Stimulated activated CD4-positive, alpha-beta T cell treated with anti-CD3 and anti-CD28 coated beads, Interleukin-2, amount 100 ng/mL, for 24 hours (primary cell): ENCODE measurements around the gene HIVEP1.

Experiments
- DNase-seq, 2 donors: peaks; one replicate each; pipeline ENCODE4 v3.0.0-alpha.2; 2020

Gene HIVEP1

GRCh38 chr6:12012038-12012557 is at the start of gene HIVEP1:
Gene HIVEP1 (plus strand): TSS chr6:12012312. CDS start chr6:12015629, 3,317 bp downstream.
- DNase-seq: peak in 1 of 2 donors; percentile 29

- DNase-seq: no peak
These were observed 48.2 kb upstream of the HIVEP1 start for GRCh38 chr6:11963756-11964500.

- no peak for DNase-seq
These were observed 47.3 kb upstream of the HIVEP1 start for GRCh38 chr6:11964729-11965335.

- DNase-seq: no peak
These were observed 46.6 kb upstream of the HIVEP1 start for GRCh38 chr6:11965499-11965898.

DNA sequence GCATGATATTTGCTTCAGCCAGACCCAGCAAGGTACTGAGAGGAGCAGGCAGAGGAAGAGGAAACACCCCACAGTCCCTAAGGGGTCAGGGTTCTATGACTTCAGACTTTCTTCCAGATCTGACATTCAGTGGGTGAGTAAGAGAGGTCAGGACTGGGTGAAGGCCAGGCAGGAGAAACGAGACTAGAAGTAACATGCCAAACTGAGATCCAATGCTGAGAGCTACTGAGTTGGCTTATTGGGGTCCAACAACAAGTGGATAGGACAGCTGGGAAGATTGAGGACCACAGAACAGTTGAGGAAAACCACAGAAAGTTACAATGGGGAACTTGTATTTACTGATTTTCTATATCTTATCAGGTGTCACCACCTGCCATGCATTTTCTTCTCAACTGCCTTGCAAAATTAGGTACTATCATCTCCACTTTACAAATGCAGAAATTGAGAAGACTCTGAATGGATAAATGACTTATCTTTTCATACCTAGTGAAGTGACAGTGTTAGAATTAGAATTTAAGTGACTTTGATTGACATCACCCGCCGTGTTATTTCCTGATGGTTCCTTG is 43.8 kb upstream of the HIVEP1 start:
- no peak for DNase-seq

DNA sequence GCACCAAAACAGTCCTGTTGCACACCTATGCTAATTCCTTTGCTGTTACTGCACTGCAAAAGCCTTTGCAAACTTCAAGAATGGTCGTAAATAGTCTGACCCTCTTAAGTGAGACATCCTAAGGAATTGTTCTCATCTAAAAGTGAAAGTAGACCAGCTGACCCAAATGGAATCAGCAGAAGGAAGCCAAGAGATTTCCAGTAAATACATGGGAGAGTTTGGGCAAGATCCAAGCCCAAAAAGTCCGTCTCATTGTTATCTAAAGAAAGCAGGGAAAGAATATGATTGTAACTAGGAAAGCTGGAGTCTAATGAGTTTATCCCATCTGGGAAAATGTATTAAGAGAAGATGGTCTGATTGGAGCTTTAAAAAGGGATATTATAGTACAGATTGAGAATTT is 43.0 kb upstream of the HIVEP1 start:
- DNase-seq: no peak

DNA sequence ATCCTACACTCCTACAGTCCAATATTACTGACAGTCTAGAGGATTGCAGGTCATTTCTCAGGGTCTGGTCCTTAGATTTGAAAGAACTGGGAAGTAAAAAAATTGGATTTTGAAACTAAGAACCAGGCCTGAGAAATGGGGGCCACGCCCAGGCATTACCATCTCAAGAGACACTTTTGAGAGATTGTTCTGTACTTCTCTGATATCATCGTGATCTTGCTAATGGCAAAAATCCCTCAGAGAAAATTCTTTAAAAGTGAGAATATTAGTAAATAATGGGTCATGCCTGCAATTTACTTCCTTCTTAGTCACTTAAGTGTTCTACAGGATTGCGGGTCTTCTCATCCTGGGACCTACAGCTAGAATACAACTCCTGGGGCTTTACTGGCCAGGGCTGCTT is 42.0 kb upstream of the HIVEP1 start:
- no peak for DNase-seq

GRCh38 chr6:11971154-11971553 is 41.0 kb upstream of the HIVEP1 start:
- no peak for DNase-seq

DNA sequence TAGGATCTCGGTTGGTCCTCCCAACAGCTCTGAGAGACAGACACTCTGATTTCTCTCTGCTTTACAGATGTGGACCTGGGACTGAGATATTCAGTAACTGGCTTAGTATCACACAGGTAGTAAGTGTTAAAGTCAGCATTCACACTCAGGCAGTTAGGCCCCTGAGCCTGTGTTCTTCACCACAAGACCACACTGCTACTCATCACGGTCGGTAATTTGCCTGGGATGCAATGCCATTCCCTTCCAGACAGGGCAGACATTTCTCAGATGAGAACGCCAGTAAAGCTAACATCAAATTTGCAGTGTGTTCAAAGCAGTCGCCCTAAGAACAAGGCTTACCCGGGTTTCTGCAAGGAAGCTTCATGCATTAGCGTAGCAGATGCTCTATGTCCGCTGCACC is 39.8 kb upstream of the HIVEP1 start:
- no peak for DNase-seq

- DNase-seq: no peak
These were observed 39.3 kb upstream of the HIVEP1 start for GRCh38 chr6:11972806-11973205.

DNA sequence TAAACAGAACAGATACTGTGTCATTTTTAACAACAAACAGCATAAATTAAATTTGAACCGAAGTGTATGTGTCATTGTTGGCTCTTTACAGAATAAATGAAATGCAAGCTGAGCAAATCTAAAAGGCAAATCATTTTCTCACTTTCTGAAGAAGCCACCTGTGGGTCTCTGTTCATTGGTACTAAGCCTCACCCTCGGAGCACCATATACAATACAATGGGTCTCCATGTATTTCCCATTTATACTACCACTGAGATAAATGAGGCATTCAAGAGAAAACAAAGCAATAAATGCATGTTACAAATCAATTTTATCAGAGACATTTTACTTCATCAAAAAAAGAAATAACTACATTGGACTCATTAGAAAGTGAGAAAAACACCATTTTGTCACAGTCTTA is 38.9 kb upstream of the HIVEP1 start:
- no peak for DNase-seq

DNA sequence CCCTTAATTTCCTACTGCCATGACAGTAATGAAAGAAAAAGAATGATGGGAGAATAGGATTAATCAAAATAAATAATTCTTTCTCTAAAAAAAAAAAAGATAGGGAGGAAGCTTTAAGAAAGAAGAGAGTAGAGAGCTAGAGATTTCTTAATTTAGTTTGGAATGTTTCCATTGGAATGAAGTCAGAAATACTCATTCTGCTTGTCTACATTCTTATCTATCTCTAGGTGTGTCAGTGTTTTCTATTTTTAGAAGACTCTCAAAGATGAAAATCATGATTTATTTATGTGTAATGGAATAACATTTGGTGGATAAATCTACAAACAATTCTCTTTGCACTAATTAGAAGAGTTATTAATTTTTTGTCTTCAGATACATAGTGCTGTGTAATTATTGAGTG is 38.0 kb upstream of the HIVEP1 start:
- no peak for DNase-seq

DNA sequence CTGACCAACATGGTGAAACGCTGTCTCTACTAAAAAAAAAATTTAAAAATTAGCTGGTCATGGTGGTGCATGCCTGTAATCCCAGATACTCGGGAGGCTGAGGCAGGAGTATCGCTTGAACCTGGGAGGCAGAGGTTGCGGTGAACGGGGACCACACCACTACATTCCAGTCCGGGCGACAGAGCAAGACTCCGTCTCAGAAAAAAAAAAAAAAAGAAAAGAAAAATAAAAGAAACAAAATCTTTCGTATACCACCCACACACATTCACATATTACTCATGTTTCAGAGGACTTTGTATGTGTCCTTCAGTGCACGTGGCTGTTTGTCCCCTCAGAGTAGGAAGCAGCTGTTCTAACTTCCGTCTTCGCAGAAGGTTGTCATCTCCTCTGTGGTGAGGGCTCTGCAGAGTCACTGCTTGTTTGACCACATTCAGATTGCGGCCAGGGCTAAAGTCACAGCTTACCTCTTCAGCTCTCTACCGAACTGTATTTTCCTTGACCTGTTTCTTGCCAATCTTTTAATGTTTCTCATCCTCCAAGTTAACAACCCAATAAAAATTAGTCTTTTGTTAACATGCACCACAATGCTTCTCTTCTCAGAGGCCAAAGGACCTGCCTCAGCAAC is 36.6 kb upstream of the HIVEP1 start:
- peak in 1 of 2 donors; percentile 10 for DNase-seq

DNA sequence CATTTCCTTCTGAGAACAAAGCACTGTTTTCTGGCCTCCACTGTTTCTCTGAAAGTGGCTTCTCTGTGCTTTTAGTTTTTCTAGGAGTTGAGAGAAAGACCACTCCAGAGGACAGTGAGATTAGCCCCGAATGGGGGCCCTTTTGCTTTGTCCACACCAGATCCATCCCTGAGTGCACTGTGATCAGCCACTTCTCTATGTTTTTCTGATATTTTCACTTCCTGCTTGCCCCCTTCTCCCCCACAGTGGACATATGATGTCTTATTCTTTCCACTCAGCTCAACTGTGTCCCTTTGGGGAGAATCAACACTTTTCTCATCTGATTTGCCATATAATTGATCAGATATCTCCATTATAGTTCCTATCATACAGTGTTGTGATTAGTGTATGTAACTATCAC is 35.6 kb upstream of the HIVEP1 start:
- no peak for DNase-seq

GRCh38 chr6:11977193-11977592 is 34.9 kb upstream of the HIVEP1 start:
- no peak for DNase-seq

- no peak for DNase-seq
These were observed 34.4 kb upstream of the HIVEP1 start for GRCh38 chr6:11977738-11978137.

DNA sequence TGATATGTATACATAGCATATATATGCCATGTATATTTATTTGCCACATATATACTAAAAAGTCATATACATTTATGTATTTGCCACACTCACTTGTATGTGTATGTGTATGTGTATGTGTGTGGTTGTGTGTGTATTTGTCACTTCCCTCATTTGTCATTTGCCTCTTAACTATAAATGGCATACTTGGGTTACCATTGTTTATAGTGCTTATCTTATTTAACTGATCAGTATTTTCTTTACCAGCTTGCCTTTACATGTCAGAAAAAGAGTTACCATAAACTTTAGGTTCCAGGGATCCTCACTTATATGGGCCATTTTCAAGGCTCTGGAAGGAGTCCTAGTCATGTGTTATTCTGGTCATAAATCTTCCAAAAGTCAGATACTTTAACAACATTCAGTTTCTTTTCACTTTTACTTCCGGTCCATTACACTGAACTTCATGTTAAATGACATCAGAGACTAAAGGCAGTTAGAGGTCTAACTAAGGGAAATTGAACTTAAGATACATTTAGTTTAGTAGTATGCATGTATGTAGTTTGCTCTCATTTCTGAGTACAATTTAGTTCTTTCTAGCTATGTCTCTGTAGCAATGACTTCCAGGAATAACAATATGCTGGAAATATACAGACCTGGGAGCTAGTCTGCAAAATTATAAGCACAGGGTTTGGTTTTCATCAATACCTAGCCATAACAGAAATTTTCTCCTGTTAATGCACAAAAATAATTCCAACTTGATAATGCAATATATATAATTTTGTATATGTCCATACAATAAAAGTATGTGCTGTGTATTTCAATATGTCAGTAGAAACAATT is 33.7 kb upstream of the HIVEP1 start:
- DNase-seq: no peak

DNA sequence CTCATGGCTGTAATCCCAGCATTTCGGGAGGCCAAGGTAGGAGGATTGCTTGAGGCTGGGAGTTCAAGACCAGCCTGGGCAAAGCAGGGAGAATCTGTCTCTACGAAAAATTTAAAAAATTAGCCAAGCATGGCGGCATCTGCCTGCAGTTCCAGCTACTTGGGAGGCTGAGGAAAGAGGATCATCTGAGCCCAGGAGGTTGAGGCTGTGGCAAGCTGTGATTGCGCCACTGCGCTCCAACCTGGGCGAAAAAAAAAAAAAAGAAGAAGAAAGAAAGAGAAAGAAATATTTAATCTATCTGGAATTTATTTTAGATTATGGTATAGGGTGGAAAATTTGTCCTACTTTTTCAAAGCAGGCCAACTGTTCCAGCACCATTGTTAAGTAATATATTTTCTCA is 32.2 kb upstream of the HIVEP1 start:
- DNase-seq: no peak

- DNase-seq: no peak
These were observed 28.8 kb upstream of the HIVEP1 start for GRCh38 chr6:11983306-11983705.

GRCh38 chr6:11987386-11987785 is 24.7 kb upstream of the HIVEP1 start:
- no peak for DNase-seq

GRCh38 chr6:11989386-11989785 is 22.7 kb upstream of the HIVEP1 start:
- DNase-seq: no peak

GRCh38 chr6:11992086-11992485 is 20.0 kb upstream of the HIVEP1 start:
- DNase-seq: no peak
